ENCODE data around the gene DCXR.

The DCXR gene

DNA sequence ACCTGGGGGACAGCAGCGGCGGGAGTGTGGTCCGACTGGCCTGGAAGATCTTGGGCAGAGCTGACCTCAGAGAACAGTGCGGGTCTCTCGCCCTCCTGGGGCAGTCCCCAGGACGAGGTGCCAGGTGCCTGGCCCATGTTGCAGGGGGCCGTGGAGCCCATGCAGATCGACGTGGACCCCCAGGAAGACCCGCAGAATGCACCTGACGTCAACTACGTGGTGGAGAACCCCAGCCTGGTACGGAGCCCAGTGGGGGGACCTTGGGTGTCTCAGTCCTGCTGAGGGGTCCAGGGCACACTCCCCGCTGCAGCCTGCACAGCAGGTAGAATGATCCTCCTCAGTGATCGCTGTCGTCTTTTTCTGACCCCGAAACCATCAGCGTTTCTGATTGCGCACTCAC, 15.6 kb upstream of the DCXR start:
- Histone ChIP-seq H2AK5ac (ENCODE audit: low read length, severe bottlenecking) (no peak overlapping the region), H3K23ac (ENCODE audit: low read length in 2 of 2) (no peak overlapping the region), H3K79me1 (replicated peaks; ENCODE audit: low read length, poor library complexity, severe bottlenecking) (peaks cover 54% of the 10 kb centered on the region), H3K27ac (ENCODE audit: low read length, poor library complexity, severe bottlenecking) (no peak overlapping the region), H2BK120ac (ENCODE audit: low read depth, low read length) (no peak overlapping the region), H4K8ac (ENCODE audit: low read length) (no peak overlapping the region), H2AFZ (ENCODE audit: low read depth, low read length) (no peak overlapping the region), H4K91ac (ENCODE audit: low read length) (no peak overlapping the region), H3K9ac (ENCODE audit: low read length) (peak overlapping the region; percentile 85), H3K4me1 (ENCODE audit: control insufficient read depth, insufficient read depth, low read depth, low read length) (peaks cover 37% of the 10 kb centered on the region), H3K27me3 (ENCODE audit: control insufficient read depth in 1 of 2, insufficient read depth in 1 of 2, low read length in 2 of 2) (no peaks in the 10 kb centered on the region), H3K9me3 (ENCODE audit: control insufficient read depth, low read length) (no peaks in the 10 kb centered on the region), H3K14ac (ENCODE audit: low read length in 2 of 2) (no peak overlapping the region), H2BK5ac (ENCODE audit: low read depth, low read length, poor library complexity, severe bottlenecking) (no peak overlapping the region), H3K18ac (ENCODE audit: low read depth in 1 of 2, low read length in 2 of 2) (no peak overlapping the region), H2BK12ac (ENCODE audit: low read length in 2 of 2) (no peak overlapping the region), H3K4ac (ENCODE audit: low read depth in 1 of 2, low read length in 2 of 2) (no peak overlapping the region), H2BK15ac (ENCODE audit: low read depth, poor library complexity, severe bottlenecking) (no peak overlapping the region), H3K4me3 (ENCODE audit: insufficient read depth in 1 of 2, low read depth in 1 of 2, low read length in 2 of 2) (peak overlapping the region in 1 of 2 experiments; percentile 85), H3K4me2 (ENCODE audit: low read length, poor library complexity, severe bottlenecking) (peak overlapping the region; percentile 88), H3K36me3 (ENCODE audit: control insufficient read depth in 1 of 2, insufficient read depth in 2 of 2, low read depth in 1 of 2, low read length in 2 of 2) (peaks cover 65 to 79% of the 10 kb centered on the region in 2 experiments)
- 94% methylated on average over 19 of the region's 19 CpGs for WGBS
- no peak for DNase-seq

DNA sequence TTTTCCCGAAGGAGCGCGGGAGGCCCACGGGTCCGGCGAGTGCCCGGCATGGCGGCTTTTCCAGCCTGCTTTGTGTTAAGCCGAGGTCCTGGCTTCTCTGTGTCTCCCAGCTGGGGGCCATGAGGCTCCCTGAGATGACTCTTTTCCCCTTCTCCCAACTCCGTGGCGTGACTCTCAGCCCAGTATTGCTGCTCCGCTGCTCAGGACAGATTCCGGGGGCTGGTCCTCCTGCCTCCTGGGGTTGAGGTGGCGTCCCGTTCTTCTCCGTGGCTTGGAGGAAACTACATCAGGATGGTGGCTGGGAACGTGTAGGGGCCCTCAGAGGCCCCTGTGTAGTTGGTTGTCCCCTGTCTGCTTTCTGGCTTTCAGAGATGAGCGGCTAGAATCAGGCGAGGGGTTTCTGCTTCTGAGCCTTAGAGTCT, 15.2 kb upstream of the DCXR start:
- peaks cover 54% of the 10 kb centered on the region for H3K79me1 ChIP-seq (replicated peaks; ENCODE audit: low read length, poor library complexity, severe bottlenecking)
- no peak overlapping the region for H3K4ac ChIP-seq (ENCODE audit: low read depth in 1 of 2, low read length in 2 of 2)
- 34% methylated on average over 19 of the region's 19 CpGs for WGBS
- no peak overlapping the region for H4K8ac ChIP-seq (ENCODE audit: low read length)
- H3K14ac ChIP-seq (ENCODE audit: low read length in 2 of 2): no peak overlapping the region
- H3K27me3 ChIP-seq (ENCODE audit: control insufficient read depth in 1 of 2, insufficient read depth in 1 of 2, low read length in 2 of 2): no peaks in the 10 kb centered on the region
- peak overlapping the region in 1 of 2 experiments; percentile 60 for H3K23ac ChIP-seq (ENCODE audit: low read length in 2 of 2)
- H3K4me2 ChIP-seq (ENCODE audit: low read length, poor library complexity, severe bottlenecking): peak overlapping the region; percentile 88
- H3K4me1 ChIP-seq (ENCODE audit: control insufficient read depth, insufficient read depth, low read depth, low read length): peaks cover 37% of the 10 kb centered on the region
- peaks cover 65 to 79% of the 10 kb centered on the region in 2 experiments for H3K36me3 ChIP-seq (ENCODE audit: control insufficient read depth in 1 of 2, insufficient read depth in 2 of 2, low read depth in 1 of 2, low read length in 2 of 2)
- H2BK120ac ChIP-seq (ENCODE audit: low read depth, low read length): no peak overlapping the region
- no peak for DNase-seq
- no peak overlapping the region for H3K18ac ChIP-seq (ENCODE audit: low read depth in 1 of 2, low read length in 2 of 2)
- no peaks in the 10 kb centered on the region for H3K9me3 ChIP-seq (ENCODE audit: control insufficient read depth, low read length)
- no peak overlapping the region for H2BK5ac ChIP-seq (ENCODE audit: low read depth, low read length, poor library complexity, severe bottlenecking)
- no peak overlapping the region for H2AFZ ChIP-seq (ENCODE audit: low read depth, low read length)
- no peak overlapping the region for H4K91ac ChIP-seq (ENCODE audit: low read length)
- no peak overlapping the region for H2BK12ac ChIP-seq (ENCODE audit: low read length in 2 of 2)
- peak overlapping the region; percentile 85 to 89 for H3K4me3 ChIP-seq (ENCODE audit: insufficient read depth in 1 of 2, low read depth in 1 of 2, low read length in 2 of 2)
- H2BK15ac ChIP-seq (ENCODE audit: low read depth, poor library complexity, severe bottlenecking): no peak overlapping the region
- H2AK5ac ChIP-seq (ENCODE audit: low read length, severe bottlenecking): no peak overlapping the region
- H3K9ac ChIP-seq (ENCODE audit: low read length): peak overlapping the region; percentile 85
- H3K27ac ChIP-seq (ENCODE audit: low read length, poor library complexity, severe bottlenecking): no peak overlapping the region

DNA sequence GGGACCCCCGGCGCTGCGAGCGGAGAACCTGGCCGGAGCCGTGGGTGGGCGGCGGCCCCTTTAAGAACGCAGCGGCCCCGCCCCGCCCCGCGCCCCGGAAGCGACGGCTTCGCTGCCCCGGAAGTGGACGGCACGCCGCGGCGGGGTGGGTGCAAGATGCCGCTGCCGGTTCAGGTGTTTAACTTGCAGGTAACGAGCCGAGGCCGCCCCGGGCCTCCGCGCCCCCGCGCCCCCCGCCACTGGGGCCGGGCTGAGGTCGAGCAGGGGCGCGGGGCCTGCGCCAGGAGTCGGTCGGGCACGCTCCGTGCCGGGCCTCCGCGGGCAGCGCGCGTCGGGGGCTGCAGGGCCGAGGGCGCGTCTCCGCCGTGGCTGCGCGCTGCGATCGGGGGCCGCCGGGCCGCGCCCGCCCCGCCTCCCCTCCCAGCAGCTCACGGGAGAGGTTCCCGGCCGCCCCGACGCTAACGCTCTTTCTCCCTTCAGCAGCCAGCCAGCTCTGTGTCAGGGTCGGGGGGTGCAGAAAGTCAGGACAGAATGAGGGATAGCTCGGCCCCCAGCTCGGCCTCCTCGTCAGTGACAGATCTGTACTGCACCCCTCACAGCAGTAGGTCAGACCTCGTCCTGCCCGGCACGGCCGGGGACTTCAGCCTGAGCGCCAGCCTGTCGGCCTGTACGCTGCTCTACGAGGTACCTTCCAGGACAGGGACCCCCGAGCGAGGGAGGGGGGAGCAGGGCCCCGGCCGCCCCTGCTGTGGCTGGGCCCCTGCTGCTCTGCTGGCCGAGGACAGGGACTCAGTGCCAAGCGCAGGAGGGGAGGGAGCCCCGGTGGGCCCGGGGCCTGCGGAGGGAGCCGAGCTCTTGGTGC, 14.5 kb upstream of the DCXR start, which contains the start of the genes GPS1 and RFNG:
GPS1 (plus strand) TSS at position 123 of the 862 bp plus-strand sequence; CDS start at position 157, 34 bp downstream.
RFNG (minus strand) TSS at position 36 of the 862 bp plus-strand sequence. CDS start 45 bp downstream, outside the sequence.
- Histone ChIP-seq H2AFZ (ENCODE audit: low read depth, low read length) (peak within 1 kb of the TSS; percentile 78), H3K9ac (ENCODE audit: low read length) (peak within 1 kb of the TSS; percentile 89), H2AK5ac (ENCODE audit: low read length, severe bottlenecking) (peak within 1 kb of the TSS; percentile 81), H3K4me3 (ENCODE audit: insufficient read depth in 1 of 2, low read depth in 1 of 2, low read length in 2 of 2) (peak within 1 kb of the TSS; percentile 85 to 89), H3K79me1 (replicated peaks; ENCODE audit: low read length, poor library complexity, severe bottlenecking) (peaks cover 53% of the 10 kb centered on the region), H4K8ac (ENCODE audit: low read length) (peak within 1 kb of the TSS; percentile 78), H3K36me3 (ENCODE audit: control insufficient read depth in 1 of 2, insufficient read depth in 2 of 2, low read depth in 1 of 2, low read length in 2 of 2) (peaks cover 65 to 79% of the 10 kb centered on the region in 2 experiments), H4K91ac (ENCODE audit: low read length) (peak within 1 kb of the TSS; percentile 23), H3K23ac (ENCODE audit: low read length in 2 of 2) (peak within 1 kb of the TSS in 1 of 2 experiments; percentile 92), H3K4me2 (ENCODE audit: low read length, poor library complexity, severe bottlenecking) (peak within 1 kb of the TSS; percentile 88), H3K27ac (ENCODE audit: low read length, poor library complexity, severe bottlenecking) (no peak within 1 kb of the TSS), H3K9me3 (ENCODE audit: control insufficient read depth, low read length) (no peaks in the 10 kb centered on the region), H2BK120ac (ENCODE audit: low read depth, low read length) (peak within 1 kb of the TSS; percentile 83), H3K18ac (ENCODE audit: low read depth in 1 of 2, low read length in 2 of 2) (peak within 1 kb of the TSS; percentile 57 to 86), H3K14ac (ENCODE audit: low read length in 2 of 2) (peak within 1 kb of the TSS in 1 of 2 experiments; percentile 93), H3K4me1 (ENCODE audit: control insufficient read depth, insufficient read depth, low read depth, low read length) (peaks cover 41% of the 10 kb centered on the region), H3K27me3 (ENCODE audit: control insufficient read depth in 1 of 2, insufficient read depth in 1 of 2, low read length in 2 of 2) (no peaks in the 10 kb centered on the region), H2BK5ac (ENCODE audit: low read depth, low read length, poor library complexity, severe bottlenecking) (no peak within 1 kb of the TSS), H3K4ac (ENCODE audit: low read depth in 1 of 2, low read length in 2 of 2) (peak within 1 kb of the TSS; percentile 50 to 87), H2BK12ac (ENCODE audit: low read length in 2 of 2) (peak within 1 kb of the TSS in 1 of 2 experiments; percentile 96), H2BK15ac (ENCODE audit: low read depth, poor library complexity, severe bottlenecking) (peak within 1 kb of the TSS; percentile 23)
- 1% methylated on average over 49 of the region's 94 CpGs for WGBS
- DNase-seq: peak; percentile 54

Data from mesenchymal stem cell (in vitro differentiated cells and primary cell).